ENCODE data around the gene EVI5L. TPM values are rescaled to one million over a fixed set of nuclear protein-coding genes. Genes with fewer than 3 reads are reported as not detected.
A peak's percentile ranks its signal among the peaks of the same experiment; 100 is the strongest.

EVI5L gene
- total and polyA plus RNA-seq, 4 donors = 4.3 to 13.4 (median 12.5) TPM

GRCh38 chr19:7912697-7913564 lies 82.9 kb downstream of the EVI5L start:
- intact Hi-C loops (cut with DNase I) = no loop called here
- WGBS, 2 donors = 90 to 91% methylated on average over 33 to 39 of the region's 39 CpGs
- H3K4me3 ChIP-seq (ENCODE audit: low read length in 2 of 2) = no peak overlapping the region
- peaks cover 0 to 12% of the 10 kb centered on the region in 2 donors for H3K36me3 ChIP-seq (ENCODE audit: control insufficient read depth in 1 of 2, insufficient read depth in 2 of 2, low read length in 1 of 2)
- no peak overlapping the region for H3K27ac ChIP-seq (ENCODE audit: low read depth in 1 of 2, low read length in 2 of 2)
- DNase-seq (peak in 1 of 2 donors; percentile 46), ATAC-seq (ENCODE audit: low FRiP score) (no peak)
- H3K4me1 ChIP-seq (ENCODE audit: control insufficient read depth in 1 of 2, insufficient read depth in 2 of 2, low read length in 2 of 2) = no peaks in the 10 kb centered on the region
- no peaks in the 10 kb centered on the region for H3K27me3 ChIP-seq (ENCODE audit: control insufficient read depth in 1 of 2, insufficient read depth in 2 of 2, low read length in 1 of 2)
- no peaks in the 10 kb centered on the region for H3K9me3 ChIP-seq (ENCODE audit: control insufficient read depth, low read length)

GRCh38 chr19:7913652-7914051 lies 83.6 kb downstream of the EVI5L start:
- no peak for DNase-seq
- 90 to 94% methylated on average over 10 of the region's 10 CpGs for WGBS, 2 donors
- H3K9me3 ChIP-seq (ENCODE audit: control insufficient read depth, low read length) = no peaks in the 10 kb centered on the region
- H3K36me3 ChIP-seq (ENCODE audit: control insufficient read depth in 1 of 2, insufficient read depth in 2 of 2, low read length in 1 of 2) = peaks cover 0 to 12% of the 10 kb centered on the region in 2 donors
- no peak overlapping the region for H3K4me3 ChIP-seq (ENCODE audit: low read length in 2 of 2)
- intact Hi-C loops (cut with DNase I) = no loop called here
- no peak overlapping the region for H3K27ac ChIP-seq (ENCODE audit: low read depth in 1 of 2, low read length in 2 of 2)
- no peaks in the 10 kb centered on the region for H3K4me1 ChIP-seq (ENCODE audit: control insufficient read depth in 1 of 2, insufficient read depth in 2 of 2, low read length in 2 of 2)
- H3K27me3 ChIP-seq (ENCODE audit: control insufficient read depth in 1 of 2, insufficient read depth in 2 of 2, low read length in 1 of 2) = no peaks in the 10 kb centered on the region
- no peak for ATAC-seq (ENCODE audit: low FRiP score)

DNA sequence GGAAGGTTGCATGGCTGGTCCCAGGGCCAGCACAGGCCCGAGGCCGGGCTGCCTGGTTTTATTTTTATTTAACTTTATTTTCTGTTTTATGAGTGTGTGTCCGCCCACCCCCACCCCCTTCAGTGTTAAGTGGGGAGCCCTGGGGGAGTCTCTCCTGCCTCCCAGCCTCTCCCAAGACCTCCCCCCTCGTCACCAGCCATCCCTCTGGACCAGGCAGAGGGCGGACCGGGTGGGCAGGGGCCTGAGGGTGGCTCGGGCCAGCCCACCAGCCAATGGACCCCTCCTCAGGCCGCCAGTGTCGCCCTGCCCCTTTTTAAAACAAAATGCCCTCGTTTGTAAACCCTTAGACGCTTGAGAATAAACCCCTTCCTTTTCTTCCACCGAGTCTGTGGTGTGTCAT lies 84.1 kb downstream of the EVI5L start:
- 57 to 58% methylated on average over 12 of the region's 12 CpGs for WGBS, 2 donors
- no peak overlapping the region for H3K4me3 ChIP-seq (ENCODE audit: low read length in 2 of 2)
- H3K27ac ChIP-seq (ENCODE audit: low read depth in 1 of 2, low read length in 2 of 2) = no peak overlapping the region
- no peak for DNase-seq
- intact Hi-C loops (cut with DNase I) = no loop called here
- ATAC-seq (ENCODE audit: low FRiP score) = no peak
- H3K27me3 ChIP-seq (ENCODE audit: control insufficient read depth in 1 of 2, insufficient read depth in 2 of 2, low read length in 1 of 2) = no peaks in the 10 kb centered on the region
- H3K36me3 ChIP-seq (ENCODE audit: control insufficient read depth in 1 of 2, insufficient read depth in 2 of 2, low read length in 1 of 2) = peaks cover 0 to 12% of the 10 kb centered on the region in 2 donors
- no peaks in the 10 kb centered on the region for H3K4me1 ChIP-seq (ENCODE audit: control insufficient read depth in 1 of 2, insufficient read depth in 2 of 2, low read length in 2 of 2)
- H3K9me3 ChIP-seq (ENCODE audit: control insufficient read depth, low read length) = no peaks in the 10 kb centered on the region

Other genes with a start within 250 kb of the EVI5L start
- gene CAMSAP3, start 234.4 kb upstream of the EVI5L start, total RNA-seq = not detected
- 1 to 10 TPM in 1 of 2 donors, under 1 TPM in 1; 0.05 to 5.0 TPM for gene CAMSAP3, start 234.4 kb upstream of the EVI5L start, polyA plus RNA-seq
- 10 to 100 TPM; 25.4 to 34.1 TPM for gene XAB2, start 200.7 kb upstream of the EVI5L start, total RNA-seq
- 10 to 100 TPM; 17.0 to 93.8 TPM for gene XAB2, start 200.7 kb upstream of the EVI5L start, polyA plus RNA-seq
- gene PET100, start 200.4 kb upstream of the EVI5L start, total RNA-seq = 10 to 100 TPM; 81.2 to 95.7 TPM
- 10 to 100 TPM; 67.6 to 96.4 TPM for gene PET100, start 200.4 kb upstream of the EVI5L start, polyA plus RNA-seq
- not detected for gene PCP2, start 196.5 kb upstream of the EVI5L start, total RNA-seq
- gene PCP2, start 196.5 kb upstream of the EVI5L start, polyA plus RNA-seq = not detected
- gene STXBP2, start 193.1 kb upstream of the EVI5L start, total RNA-seq = 10 to 100 TPM; 30.3 to 35.4 TPM
- gene STXBP2, start 193.1 kb upstream of the EVI5L start, polyA plus RNA-seq = 10 to 100 TPM; 11.4 to 27.4 TPM
- gene RETN, start 161.2 kb upstream of the EVI5L start, total RNA-seq = not detected
- 1 to 10 TPM in 1 of 2 donors, not detected in 1; 2.6 TPM for gene RETN, start 161.2 kb upstream of the EVI5L start, polyA plus RNA-seq
- gene MCEMP1, start 153.1 kb upstream of the EVI5L start, total RNA-seq = 1 to 10 TPM in 1 of 2 donors, under 1 TPM in 1; 0.63 to 4.3 TPM
- gene MCEMP1, start 153.1 kb upstream of the EVI5L start, polyA plus RNA-seq = 1 to 10 TPM in 1 of 2 donors, under 1 TPM in 1; 0.10 to 8.3 TPM
- gene TRAPPC5, start 149.4 kb upstream of the EVI5L start, total RNA-seq = 10 to 100 TPM; 54.0 to 60.1 TPM
- 10 to 100 TPM; 26.8 to 79.6 TPM for gene TRAPPC5, start 149.4 kb upstream of the EVI5L start, polyA plus RNA-seq
- gene FCER2, start 128.1 kb upstream of the EVI5L start, total RNA-seq = 1 to 10 TPM in 1 of 2 donors, under 1 TPM in 1; 0.36 to 2.9 TPM
- not detected for gene FCER2, start 128.1 kb upstream of the EVI5L start, polyA plus RNA-seq
- 10 to 100 TPM in 1 of 2 donors, 1 to 10 TPM in 1; 2.8 to 26.8 TPM for gene CLEC4G, start 98.1 kb upstream of the EVI5L start, total RNA-seq
- gene CLEC4G, start 98.1 kb upstream of the EVI5L start, polyA plus RNA-seq = 1 to 10 TPM in 1 of 2 donors, not detected in 1; 2.3 TPM
- 10 to 100 TPM; 19.2 to 63.9 TPM for gene CD209, start 82.7 kb upstream of the EVI5L start, total RNA-seq
- gene CD209, start 82.7 kb upstream of the EVI5L start, polyA plus RNA-seq = 1 to 10 TPM; 1.0 to 3.1 TPM
- not detected for gene CLEC4M, start 67.0 kb upstream of the EVI5L start, total RNA-seq
- under 1 TPM in 1 of 2 donors, not detected in 1; 0.50 TPM for gene CLEC4M, start 67.0 kb upstream of the EVI5L start, polyA plus RNA-seq
- gene PRR36, start 44.2 kb downstream of the EVI5L start, total RNA-seq = under 1 TPM in 1 of 2 donors, not detected in 1; 0.09 TPM
- gene PRR36, start 44.2 kb downstream of the EVI5L start, polyA plus RNA-seq = under 1 TPM in 1 of 2 donors, not detected in 1; 0.13 TPM
- under 1 TPM in 1 of 2 donors, not detected in 1; 0.60 TPM for gene LRRC8E, start 58.3 kb downstream of the EVI5L start, total RNA-seq
- gene LRRC8E, start 58.3 kb downstream of the EVI5L start, polyA plus RNA-seq = not detected
- 10 to 100 TPM; 26.6 to 34.3 TPM for gene MAP2K7, start 73.7 kb downstream of the EVI5L start, total RNA-seq
- gene MAP2K7, start 73.7 kb downstream of the EVI5L start, polyA plus RNA-seq = 10 to 100 TPM; 14.7 to 23.3 TPM
- gene TGFBR3L, start 84.6 kb downstream of the EVI5L start, total RNA-seq = under 1 TPM in 1 of 2 donors, not detected in 1; 0.84 TPM
- gene TGFBR3L, start 84.6 kb downstream of the EVI5L start, polyA plus RNA-seq = 1 to 10 TPM in 1 of 2 donors, not detected in 1; 1.5 TPM
- 10 to 100 TPM; 20.0 to 26.6 TPM for gene SNAPC2, start 90.1 kb downstream of the EVI5L start, total RNA-seq
- 10 to 100 TPM; 12.0 to 22.6 TPM for gene SNAPC2, start 90.1 kb downstream of the EVI5L start, polyA plus RNA-seq
- 1 to 10 TPM; 1.9 to 2.5 TPM for gene CTXN1, start 95.9 kb downstream of the EVI5L start, total RNA-seq
- under 1 TPM in 1 of 2 donors, not detected in 1; 0.51 TPM for gene CTXN1, start 95.9 kb downstream of the EVI5L start, polyA plus RNA-seq
- 10 to 100 TPM; 44.5 to 53.5 TPM for gene TIMM44, start 113.4 kb downstream of the EVI5L start, total RNA-seq
- gene TIMM44, start 113.4 kb downstream of the EVI5L start, polyA plus RNA-seq = 100 to 1,000 TPM in 1 of 2 donors, 10 to 100 TPM in 1; 26.4 to 126 TPM
- gene ELAVL1, start 175.4 kb downstream of the EVI5L start, total RNA-seq = 10 to 100 TPM; 48.5 to 48.9 TPM
- gene ELAVL1, start 175.4 kb downstream of the EVI5L start, polyA plus RNA-seq = 10 to 100 TPM in 1 of 2 donors, 1 to 10 TPM in 1; 8.1 to 24.2 TPM
- not detected for gene CCL25, start 222.5 kb downstream of the EVI5L start, total RNA-seq
- gene CCL25, start 222.5 kb downstream of the EVI5L start, polyA plus RNA-seq = 10 to 100 TPM in 1 of 2 donors, not detected in 1; 25.2 TPM